NCI-H1694 treated with DMSO at 0.1 percent for 48 hours (cell line): ENCODE data around the gene OR2Y1.
A peak's percentile ranks its signal among the peaks of the same experiment; 100 is the strongest.
"Not testable (repeated sequence)": the region's sequence is repeated elsewhere in the genome, so short reads cannot be mapped to it uniquely, and the experiment has no call there.

ENCODE experiments used
- DNase-seq: peaks from one replicate; lab custom pipeline; 2025; lab: John Stamatoyannopoulos, UW

Gene OR2Y1

GRCh38 chr5:180739958-180740357 is at the start of gene OR2Y1:
Gene OR2Y1, minus strand, starts transcription at chr5:180740058. Its CDS starts 0 bp downstream, at chr5:180740058.
- DNase-seq: no peak

GRCh38 chr5:180788651-180789410 is 49.0 kb upstream of the OR2Y1 start:
- DNase-seq: peak; percentile 13

GRCh38 chr5:180787711-180788431 is 48.0 kb upstream of the OR2Y1 start:
- peak; percentile 33 for DNase-seq

- DNase-seq: no peak
Observed at GRCh38 chr5:180786531-180787398, 46.9 kb upstream of the OR2Y1 start.

- DNase-seq: no peak
Observed at GRCh38 chr5:180785794-180786221, 46.0 kb upstream of the OR2Y1 start.

GRCh38 chr5:180785121-180785781 is 45.4 kb upstream of the OR2Y1 start:
- no peak for DNase-seq

GRCh38 chr5:180784497-180785097 is 44.7 kb upstream of the OR2Y1 start:
- peak; percentile 38 for DNase-seq

- no peak for DNase-seq
Observed at GRCh38 chr5:180783340-180784052, 43.6 kb upstream of the OR2Y1 start.

- no peak for DNase-seq
Observed at GRCh38 chr5:180782748-180783147, 42.9 kb upstream of the OR2Y1 start.

GRCh38 chr5:180781900-180782326 is 42.1 kb upstream of the OR2Y1 start:
- DNase-seq: not testable (repeated sequence)

- no peak for DNase-seq
Observed at GRCh38 chr5:180779985-180780610, 40.2 kb upstream of the OR2Y1 start.

- no peak for DNase-seq
Observed at GRCh38 chr5:180777475-180777874, 37.6 kb upstream of the OR2Y1 start.

GRCh38 chr5:180776376-180776775 is 36.5 kb upstream of the OR2Y1 start:
- DNase-seq: no peak

GRCh38 chr5:180775624-180776023 is 35.8 kb upstream of the OR2Y1 start:
- DNase-seq: no peak

- DNase-seq: no peak
Observed at GRCh38 chr5:180771839-180772238, 32.0 kb upstream of the OR2Y1 start.

GRCh38 chr5:180769821-180770220 is 30.0 kb upstream of the OR2Y1 start:
- no peak for DNase-seq

- no peak for DNase-seq
Observed at GRCh38 chr5:180755601-180756000, 15.7 kb upstream of the OR2Y1 start.

GRCh38 chr5:180744253-180744652 is 4.4 kb upstream of the OR2Y1 start:
- no peak for DNase-seq

- no peak for DNase-seq
Observed at GRCh38 chr5:180742727-180743126, 2.9 kb upstream of the OR2Y1 start.

- not testable (repeated sequence) for DNase-seq
Observed at GRCh38 chr5:180740953-180741352, 1.1 kb upstream of the OR2Y1 start.
